Ishikawa (cell line): ENCODE measurements around the gene CAD.

ENCODE experiments used
- CREB1 ChIP-seq: IDR thresholded peaks from 2 replicates; pipeline ENCODE4 v1.6.1; 2012; ENCODE audit warnings: low read depth
- EP300 ChIP-seq: IDR thresholded peaks from 2 replicates; pipeline ENCODE4 v1.6.1; 2012; ENCODE audit warnings: borderline replicate concordance
- NFIC ChIP-seq: IDR thresholded peaks from 2 replicates; pipeline ENCODE4 v1.6.1; 2012
- RAD21 ChIP-seq: IDR thresholded peaks from 2 replicates; pipeline ENCODE4 v1.6.1; 2012; ENCODE audit warnings: low read depth
- TEAD4 ChIP-seq: IDR thresholded peaks from 2 replicates; pipeline ENCODE4 v1.6.1; 2012
- TF ChIP-seq, protein P1 (sequence below): IDR thresholded peaks from 2 replicates; pipeline ENCODE4 v1.6.1; 2012

- TF ChIP-seq EP300: no peak
- no peak for TF ChIP-seq CREB1
- no peak for TF ChIP-seq NFIC
- no peak for TF ChIP-seq TEAD4
- TF ChIP-seq RAD21: no peak
- TF ChIP-seq, protein P1, sequence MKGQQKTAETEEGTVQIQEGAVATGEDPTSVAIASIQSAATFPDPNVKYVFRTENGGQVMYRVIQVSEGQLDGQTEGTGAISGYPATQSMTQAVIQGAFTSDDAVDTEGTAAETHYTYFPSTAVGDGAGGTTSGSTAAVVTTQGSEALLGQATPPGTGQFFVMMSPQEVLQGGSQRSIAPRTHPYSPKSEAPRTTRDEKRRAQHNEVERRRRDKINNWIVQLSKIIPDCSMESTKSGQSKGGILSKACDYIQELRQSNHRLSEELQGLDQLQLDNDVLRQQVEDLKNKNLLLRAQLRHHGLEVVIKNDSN: no peak
Measured at GRCh38 chr2:27182346-27182745, 34.8 kb upstream of the CAD start.
